NT2/D1 (cell line): ENCODE results near the gene EPX.

Experiments
- YY1 ChIP-seq: IDR thresholded peaks from 2 replicates; pipeline ENCODE4 v1.6.1; 2011; ENCODE audit not compliant: insufficient read length, insufficient read depth
- ZNF274 ChIP-seq: IDR thresholded peaks from 2 replicates; pipeline ENCODE4 v1.6.1; 2011; ENCODE audit warnings: mild to moderate bottlenecking, low read depth, low read length

- TF ChIP-seq YY1 (no peak), ZNF274 (no peak)
These were observed 25.2 kb downstream of the EPX start for GRCh38 chr17:58217766-58218165.
